Suprapubic skin (tissue), 4 donors: ENCODE measurements around the gene SEPTIN5. TPM values are rescaled to one million over a fixed set of nuclear protein-coding genes. Genes with fewer than 3 reads are reported as not detected.

ENCODE experiments used
- DNase-seq, 2 donors: peaks; one replicate each; pipeline ENCODE4 v3.0.0-alpha.2; 2019; ENCODE audit warnings: low spot score in 2 of 2
- H3K27ac ChIP-seq: fragments of 200-600 bp; sonication (generic); one replicate; pipeline ENCODE4 v1.5.1; 2019
- H3K27me3 ChIP-seq: fragments of 200-600 bp; sonication (generic); one replicate; pipeline ENCODE4 v1.5.1; 2019
- H3K36me3 ChIP-seq: fragments of 200-600 bp; sonication (generic); one replicate; pipeline ENCODE4 v1.5.1; 2019
- H3K4me1 ChIP-seq: fragments of 200-600 bp; sonication (generic); one replicate; pipeline ENCODE4 v1.5.1; 2019
- H3K4me3 ChIP-seq: fragments of 200-600 bp; sonication (generic); one replicate; pipeline ENCODE4 v1.5.1; 2019; ENCODE audit warnings: mild to moderate bottlenecking
- H3K9me3 ChIP-seq: fragments of 200-600 bp; sonication (generic); one replicate; pipeline ENCODE4 v1.5.1; 2019
- EP300 ChIP-seq: sonication (generic); formaldehyde crosslinking; IDR thresholded peaks from one replicate; pipeline ENCODE4 v1.6.1; 2017; ENCODE audit warnings: antibody characterized with exemption
- POLR2A ChIP-seq, 2 donors: fragments of 450-650 bp; IDR thresholded peaks; one replicate each; pipeline ENCODE4 v1.6.1; 2017; ENCODE audit warnings: antibody characterized with exemption in 2 of 2, mild to moderate bottlenecking in 2 of 2, moderate library complexity in 2 of 2
- POLR2AphosphoS5 ChIP-seq, 3 donors: sonication (generic); formaldehyde crosslinking; IDR thresholded peaks; one replicate each; pipeline ENCODE4 v1.6.1; 2017; ENCODE audit warnings: antibody characterized with exemption in 3 of 3
- WGBS: methylation state at CpG from one replicate; pipeline ENCODE4 v1.1.5; 2018; 5-methylcytosine and 5-hydroxymethylcytosine counted together
- total RNA-seq, 4 donors: library from RNA; depleted of rRNA; stranded (reverse); fragments of >200 nt; gene quantifications; one replicate each; pipeline ENCODE4 v1.1.0, GENCODE V29; 2016
- TF ChIP-seq, protein P1 (sequence below), 2 donors: fragments of 200-600 bp in 1 of 2; fragments of 450-650 bp in 1 of 2; sonication (generic) in 1 of 2; IDR thresholded peaks; one replicate each; pipeline ENCODE4 v1.5.1; 2016 to 2019; ENCODE audit warnings: antibody characterized with exemption in 2 of 2, mild to moderate bottlenecking in 1 of 2, moderate library complexity in 1 of 2

Gene SEPTIN5
- total RNA-seq, 4 donors from 2014 or later: 89.0 to 147 (median 129) TPM

DNA sequence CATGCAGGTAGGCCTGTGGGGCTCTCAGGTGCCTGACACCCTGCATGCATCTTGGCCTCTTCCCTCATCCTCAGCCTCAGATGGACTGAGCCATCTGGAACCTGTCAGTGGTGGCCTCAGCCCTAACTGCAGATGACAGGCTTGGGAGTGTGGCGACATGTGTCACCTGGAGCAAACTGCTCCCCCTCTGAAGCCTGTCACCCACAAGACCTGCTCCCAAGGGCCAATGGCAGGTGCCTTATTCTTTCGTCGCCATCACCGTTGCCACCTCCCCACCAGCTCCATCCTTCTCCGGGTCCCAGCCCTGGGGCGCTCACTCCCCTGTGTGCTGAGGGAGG lies 3.6 kb upstream of the SEPTIN5 start:
- H3K27me3 ChIP-seq: peaks cover 7% of the 10 kb centered on the region
- H3K4me3 ChIP-seq: no peak overlapping the region
- 94% methylated on average over 4 of the region's 6 CpGs for WGBS
- no peak for TF ChIP-seq EP300
- no peaks in the 10 kb centered on the region for H3K9me3 ChIP-seq
- H3K27ac ChIP-seq: no peak overlapping the region
- no peak for DNase-seq
- H3K36me3 ChIP-seq: no peaks in the 10 kb centered on the region
- H3K4me1 ChIP-seq: peaks cover 40% of the 10 kb centered on the region

DNA sequence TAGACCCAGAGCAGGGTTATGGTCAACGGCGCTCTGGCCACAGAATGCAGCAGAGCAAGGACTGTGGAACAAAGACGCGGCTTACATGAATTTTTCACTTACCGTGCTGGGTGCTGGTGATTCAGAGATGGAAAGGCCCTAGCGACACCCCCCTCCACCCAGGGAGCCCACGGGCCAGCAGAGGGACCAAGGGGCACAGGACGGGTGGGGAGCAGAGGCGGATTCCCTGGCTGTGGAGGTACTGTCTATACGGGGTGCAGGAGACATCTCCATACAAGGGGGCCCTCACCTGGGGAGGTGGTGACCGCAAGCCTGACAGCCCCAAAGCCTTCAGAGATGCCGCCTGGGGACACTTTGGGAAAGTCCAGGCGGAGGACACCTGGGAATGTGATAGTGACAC lies 1.1 kb upstream of the SEPTIN5 start:
- peaks cover 57% of the 10 kb centered on the region for H3K4me1 ChIP-seq
- 93% methylated on average over 13 of the region's 13 CpGs for WGBS

DNA sequence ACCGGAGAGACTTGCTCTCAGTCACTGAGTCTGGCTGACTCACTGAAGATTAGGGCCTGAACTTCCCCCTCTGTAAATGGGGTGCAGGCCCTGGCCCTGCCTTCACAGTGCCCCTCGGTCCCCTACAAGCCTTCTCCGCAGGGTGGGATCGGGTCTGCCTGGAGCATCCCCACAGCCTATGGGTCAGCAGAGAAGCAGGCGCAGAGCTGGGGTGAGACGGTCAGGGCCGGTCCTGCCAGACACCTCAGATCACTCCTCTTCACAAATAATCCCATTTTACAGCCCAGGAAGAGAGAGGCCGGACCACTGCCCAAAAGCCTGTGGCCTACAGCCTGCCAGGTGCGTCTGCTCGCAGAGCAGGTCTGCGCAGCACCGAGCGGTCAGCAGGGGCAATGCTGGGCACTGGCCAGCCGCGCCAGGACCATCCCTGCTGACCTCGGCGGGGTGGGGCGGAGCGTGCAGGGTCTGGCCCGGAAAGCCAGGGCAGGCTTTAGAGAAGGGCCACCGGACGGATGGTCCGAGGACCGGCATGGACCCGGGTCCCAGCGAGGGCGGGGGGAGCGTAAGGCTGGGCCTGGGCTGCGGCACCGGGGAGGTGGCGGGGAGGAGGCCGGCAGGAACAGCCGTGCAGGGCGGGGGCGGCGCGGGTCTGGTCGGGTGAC lies 522 bp upstream of the SEPTIN5 start:
- WGBS: 79% methylated on average over 7 of the region's 38 CpGs
- Histone ChIP-seq H3K36me3 (no peaks in the 10 kb centered on the region), H3K27ac (no peak overlapping the region), H3K4me3 (peak overlapping the region; percentile 70), H3K27me3 (peaks cover 7% of the 10 kb centered on the region), H3K9me3 (no peaks in the 10 kb centered on the region), H3K4me1 (peaks cover 57% of the 10 kb centered on the region)
- no peak for DNase-seq
- TF ChIP-seq EP300 (no peak), POLR2AphosphoS5 (IDR thresholded peaks at IDR 0.05) (no peak), POLR2A (IDR thresholded peaks at IDR 0.05) (no peak)
- TF ChIP-seq, protein P1, sequence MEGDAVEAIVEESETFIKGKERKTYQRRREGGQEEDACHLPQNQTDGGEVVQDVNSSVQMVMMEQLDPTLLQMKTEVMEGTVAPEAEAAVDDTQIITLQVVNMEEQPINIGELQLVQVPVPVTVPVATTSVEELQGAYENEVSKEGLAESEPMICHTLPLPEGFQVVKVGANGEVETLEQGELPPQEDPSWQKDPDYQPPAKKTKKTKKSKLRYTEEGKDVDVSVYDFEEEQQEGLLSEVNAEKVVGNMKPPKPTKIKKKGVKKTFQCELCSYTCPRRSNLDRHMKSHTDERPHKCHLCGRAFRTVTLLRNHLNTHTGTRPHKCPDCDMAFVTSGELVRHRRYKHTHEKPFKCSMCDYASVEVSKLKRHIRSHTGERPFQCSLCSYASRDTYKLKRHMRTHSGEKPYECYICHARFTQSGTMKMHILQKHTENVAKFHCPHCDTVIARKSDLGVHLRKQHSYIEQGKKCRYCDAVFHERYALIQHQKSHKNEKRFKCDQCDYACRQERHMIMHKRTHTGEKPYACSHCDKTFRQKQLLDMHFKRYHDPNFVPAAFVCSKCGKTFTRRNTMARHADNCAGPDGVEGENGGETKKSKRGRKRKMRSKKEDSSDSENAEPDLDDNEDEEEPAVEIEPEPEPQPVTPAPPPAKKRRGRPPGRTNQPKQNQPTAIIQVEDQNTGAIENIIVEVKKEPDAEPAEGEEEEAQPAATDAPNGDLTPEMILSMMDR (IDR thresholded peaks at IDR 0.05): no peak

More for the DNA sequence above, 1.1 kb upstream of the SEPTIN5 start:
- H3K27me3 ChIP-seq: peaks cover 7% of the 10 kb centered on the region
- no peak for DNase-seq
- no peaks in the 10 kb centered on the region for H3K9me3 ChIP-seq
- no peak overlapping the region for H3K4me3 ChIP-seq
- no peaks in the 10 kb centered on the region for H3K36me3 ChIP-seq
- H3K27ac ChIP-seq: no peak overlapping the region
- TF ChIP-seq POLR2A (IDR thresholded peaks at IDR 0.05): no peak
- no peak for TF ChIP-seq EP300
- TF ChIP-seq, protein P1 (IDR thresholded peaks at IDR 0.05): no peak
- no peak for TF ChIP-seq POLR2AphosphoS5 (IDR thresholded peaks at IDR 0.05)

GRCh38 chr22:19715188-19715930 lies 1.1 kb downstream of the SEPTIN5 start:
- no peak for DNase-seq
- Histone ChIP-seq H3K9me3 (no peaks in the 10 kb centered on the region), H3K27me3 (peaks cover 15% of the 10 kb centered on the region), H3K4me3 (peak overlapping the region; percentile 70), H3K4me1 (peaks cover 47% of the 10 kb centered on the region), H3K27ac (peak overlapping the region; percentile 26), H3K36me3 (peaks cover under 1% of the 10 kb centered on the region)
- 81% methylated on average over 3 of the region's 4 CpGs for WGBS
- TF ChIP-seq, protein P1 (IDR thresholded peaks at IDR 0.05): no peak
- TF ChIP-seq POLR2AphosphoS5 (IDR thresholded peaks at IDR 0.05): no peak
- no peak for TF ChIP-seq EP300
- no peak for TF ChIP-seq POLR2A (IDR thresholded peaks at IDR 0.05)

DNA sequence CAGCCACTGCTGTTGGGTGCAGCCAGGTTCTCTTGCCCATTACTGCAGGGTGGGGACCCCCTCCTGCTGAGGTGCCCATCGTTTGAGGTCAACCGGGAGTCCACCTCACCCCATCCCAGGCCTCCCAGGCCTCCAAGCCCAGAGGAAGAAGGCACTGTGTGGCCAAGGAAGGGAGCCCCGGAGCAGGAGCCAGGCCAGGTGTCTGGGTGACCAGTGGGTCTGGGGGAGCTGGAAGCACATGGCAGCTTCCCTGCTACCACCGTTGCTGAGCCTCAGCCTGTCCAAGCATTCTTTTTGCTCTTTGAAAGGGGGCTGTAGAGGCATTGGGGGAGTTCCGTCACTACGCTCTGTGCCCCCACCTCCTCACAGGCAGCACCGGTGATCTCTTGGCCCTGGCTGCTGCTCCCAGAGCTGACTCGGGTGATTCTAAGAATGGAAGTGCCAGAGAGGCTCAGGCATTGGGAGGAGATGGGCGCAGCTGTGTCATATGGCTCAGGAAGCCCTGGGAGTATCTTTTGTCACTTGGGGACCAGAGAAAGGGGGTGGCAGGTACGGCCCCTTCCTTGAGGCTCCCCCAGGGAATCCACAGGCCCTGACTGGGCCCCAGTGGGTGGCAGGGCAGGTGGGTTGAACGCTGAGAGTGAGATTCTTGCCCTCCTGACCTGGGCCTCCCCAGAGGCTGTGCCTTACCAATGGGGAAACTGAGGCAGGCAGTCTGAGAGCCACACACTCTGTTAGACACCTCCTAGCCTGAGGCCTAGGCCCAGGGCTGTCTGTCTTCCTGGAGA lies 1.9 kb downstream of the SEPTIN5 start:
- Histone ChIP-seq H3K4me3 (no peak overlapping the region), H3K4me1 (peaks cover 47% of the 10 kb centered on the region), H3K27me3 (peaks cover 15% of the 10 kb centered on the region), H3K36me3 (peaks cover 5% of the 10 kb centered on the region), H3K9me3 (no peaks in the 10 kb centered on the region), H3K27ac (no peak overlapping the region)
- TF ChIP-seq EP300 (no peak), POLR2AphosphoS5 (IDR thresholded peaks at IDR 0.05) (no peak), POLR2A (IDR thresholded peaks at IDR 0.05) (no peak)
- TF ChIP-seq, protein P1 (IDR thresholded peaks at IDR 0.05): no peak
- WGBS: 84% methylated on average over 8 of the region's 11 CpGs
- DNase-seq: no peak
